ENCODE data around the gene ABCB9. TPM values are rescaled to one million over a fixed set of nuclear protein-coding genes. Genes with fewer than 3 reads are reported as not detected.
"Not testable (repeated sequence)": the region's sequence is repeated elsewhere in the genome, so short reads cannot be mapped to it uniquely, and the experiment has no call there.

ABCB9 gene
- total RNA-seq, 2 donors from 2014 or later, result 8.9 to 9.5 TPM

DNA sequence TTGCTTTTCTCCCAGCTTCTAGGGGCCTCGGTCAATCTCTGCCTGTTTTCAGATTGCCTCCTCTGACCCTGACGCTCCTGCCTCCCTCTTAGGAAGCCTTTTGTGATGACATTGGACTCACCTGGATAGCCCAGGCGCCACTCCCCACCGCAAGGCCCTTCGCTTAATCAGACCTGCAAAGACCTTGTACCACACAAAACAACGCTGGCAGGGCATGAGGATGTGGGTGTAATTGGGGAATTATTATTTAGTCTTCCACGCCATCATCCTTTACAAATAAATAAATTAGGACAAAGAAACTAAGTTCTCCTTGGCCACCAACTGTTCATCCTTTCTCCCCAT is 62.6 kb downstream of the ABCB9 start:
- H3K36me3 Mint-ChIP-seq, result no peaks in the 10 kb centered on the region
- ATAC-seq (no peak), DNase-seq (ENCODE audit: low spot score in 2 of 2) (no peak)
- H3K9me3 Mint-ChIP-seq, result no peaks in the 10 kb centered on the region
- H3K27ac Mint-ChIP-seq, result no peak overlapping the region

DNA sequence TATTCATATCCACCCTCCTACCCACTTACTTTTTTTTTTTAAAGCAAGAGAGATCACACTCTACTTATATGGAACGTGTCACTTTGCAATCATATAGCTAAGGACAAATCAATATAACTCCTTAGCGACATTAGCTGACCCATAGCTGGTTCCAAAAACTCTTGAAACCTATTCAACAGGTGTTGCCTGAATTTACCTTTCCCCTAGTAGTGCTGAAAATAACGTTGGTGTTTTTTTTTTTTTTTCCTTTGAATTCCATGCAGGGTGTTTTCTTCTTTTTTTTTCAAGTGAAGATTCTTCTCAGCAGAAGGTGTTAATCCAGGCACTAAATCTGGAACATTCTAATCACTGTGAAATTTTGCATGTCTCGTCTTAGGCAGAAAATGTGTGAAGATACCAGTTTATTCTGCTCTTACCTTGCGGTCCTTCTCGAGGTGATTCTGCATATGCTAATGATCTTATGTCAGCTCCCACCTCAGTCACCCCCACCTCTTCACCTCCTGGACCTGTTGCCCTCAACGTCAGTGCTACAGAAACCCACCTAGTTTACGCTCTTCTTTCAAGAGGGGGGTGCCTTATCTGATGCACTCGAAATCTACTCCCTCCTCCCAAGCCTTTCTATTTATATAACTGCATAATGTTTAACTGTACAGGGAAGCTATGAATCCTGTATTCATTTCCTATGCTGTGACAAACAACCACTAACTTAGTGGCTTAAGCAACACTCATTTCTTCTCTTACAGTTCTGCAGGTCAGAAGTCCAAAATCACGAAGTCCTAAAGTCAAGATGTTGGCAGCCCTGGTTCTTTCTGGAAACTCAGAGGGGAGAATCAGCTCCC is 63.2 kb downstream of the ABCB9 start:
- H3K36me3 Mint-ChIP-seq, result no peaks in the 10 kb centered on the region
- ATAC-seq (no peak), DNase-seq (ENCODE audit: low spot score in 2 of 2) (no peak)
- H3K27ac Mint-ChIP-seq, result no peak overlapping the region
- no peaks in the 10 kb centered on the region for H3K9me3 Mint-ChIP-seq

DNA sequence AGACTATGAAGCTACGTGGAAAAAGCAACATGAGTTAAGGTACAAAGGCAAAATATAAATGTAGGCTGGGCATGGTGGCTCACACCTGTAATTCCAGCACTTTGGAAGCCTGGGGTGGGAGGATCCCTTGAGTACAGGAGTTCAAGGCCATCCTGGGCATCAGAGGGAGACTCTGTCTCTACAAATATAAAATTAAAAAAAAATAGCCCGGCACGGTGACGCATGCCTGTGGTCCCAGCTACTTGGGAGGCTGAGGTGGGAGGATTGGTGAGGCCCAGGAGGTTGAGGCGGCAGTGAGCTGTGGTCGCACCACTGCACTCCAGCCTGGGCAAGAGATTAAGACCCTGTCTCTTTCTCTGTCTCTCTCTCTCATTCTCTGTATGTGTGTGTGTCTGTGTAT is 66.4 kb downstream of the ABCB9 start:
- no peak for ATAC-seq
- peaks cover 16 to 18% of the 10 kb centered on the region in 2 donors for H3K36me3 Mint-ChIP-seq
- peaks cover 0 to 7% of the 10 kb centered on the region in 2 donors for H3K9me3 Mint-ChIP-seq
- DNase-seq (ENCODE audit: low spot score in 2 of 2), result no peak
- no peak overlapping the region for H3K27ac Mint-ChIP-seq

DNA sequence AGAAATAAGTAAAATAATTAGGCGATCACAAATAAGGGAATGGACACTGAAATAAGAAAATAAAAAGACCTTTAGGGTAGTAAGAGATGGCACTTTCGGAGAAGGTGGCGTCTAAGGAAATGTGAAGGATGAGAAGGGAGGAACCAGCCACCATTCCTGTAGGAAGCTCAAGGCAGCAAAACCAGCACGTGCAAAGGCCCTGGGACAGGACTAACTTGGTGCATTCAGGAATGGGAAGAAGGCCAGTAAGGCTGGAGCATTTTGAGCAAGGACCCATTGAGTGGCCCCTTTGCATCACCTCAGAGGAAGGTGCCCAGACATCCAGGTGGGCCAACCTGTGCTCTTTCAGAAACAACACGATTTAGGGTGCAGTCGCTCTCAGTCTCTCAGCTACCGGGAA is 69.6 kb downstream of the ABCB9 start:
- Mint-ChIP-seq H3K36me3 (peaks cover 16 to 18% of the 10 kb centered on the region in 2 donors), H3K27ac (peak overlapping the region; percentile 25 to 92), H3K9me3 (peaks cover 0 to 7% of the 10 kb centered on the region in 2 donors)
- ATAC-seq (no peak), DNase-seq (ENCODE audit: low spot score in 2 of 2) (no peak)

DNA sequence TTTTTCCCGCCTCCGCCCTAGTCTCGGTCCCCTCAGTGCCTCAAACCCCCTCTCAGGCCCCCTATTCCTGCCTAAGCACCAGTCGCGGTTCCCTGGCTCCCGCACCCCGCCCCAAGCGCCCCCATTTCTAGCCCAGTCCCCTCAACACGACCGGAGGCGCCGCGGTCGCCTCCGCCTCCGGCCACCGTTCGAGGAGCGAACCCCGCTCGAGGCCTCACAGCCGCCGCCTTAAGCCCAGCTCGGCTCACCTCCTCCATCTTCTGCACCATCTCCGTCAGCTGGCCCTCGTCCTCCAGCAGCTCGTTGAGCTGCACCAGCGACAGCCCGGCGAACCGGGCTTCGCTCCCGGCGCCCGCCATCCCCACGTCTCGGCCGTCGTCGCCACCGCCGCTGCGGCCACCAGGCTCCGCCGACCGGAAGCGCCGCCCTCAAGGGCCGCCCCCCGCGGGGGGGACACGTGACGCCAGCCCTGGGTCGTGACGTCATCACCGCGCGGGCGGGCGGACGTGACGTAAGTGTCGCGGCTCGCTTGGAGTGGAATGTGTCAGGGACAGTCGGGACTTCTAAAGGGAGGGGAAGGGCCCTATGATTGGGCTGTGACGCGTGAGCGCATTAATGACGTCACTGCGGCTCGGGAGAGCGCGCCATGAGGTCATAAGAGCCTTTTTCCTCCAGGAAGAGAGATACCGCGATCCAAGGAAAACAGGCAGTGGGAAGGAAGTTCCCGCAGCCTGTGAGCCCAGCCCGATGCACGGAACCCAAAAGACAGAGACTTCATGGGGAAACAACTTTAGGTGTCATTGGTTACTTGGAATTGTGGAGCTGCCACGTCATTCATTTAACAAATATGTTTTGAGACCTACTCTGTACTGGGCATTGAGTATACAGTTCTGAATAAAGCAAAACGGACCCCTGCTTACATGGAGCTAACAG is 70.3 kb downstream of the ABCB9 start, which contains the start of gene VPS37B:
Gene VPS37B (minus strand): TSS at position 421 of the 933 bp plus-strand sequence. CDS start 62 bp downstream, at position 359.
- peak; percentile 82 to 85 for DNase-seq (ENCODE audit: low spot score in 2 of 2)
- Mint-ChIP-seq H3K36me3 (peaks cover 16 to 18% of the 10 kb centered on the region in 2 donors), H3K27ac (peak within 1 kb of the TSS; percentile 92 to 93), H3K9me3 (peaks cover 0 to 7% of the 10 kb centered on the region in 2 donors)
- peak; percentile 59 to 63 for ATAC-seq

DNA sequence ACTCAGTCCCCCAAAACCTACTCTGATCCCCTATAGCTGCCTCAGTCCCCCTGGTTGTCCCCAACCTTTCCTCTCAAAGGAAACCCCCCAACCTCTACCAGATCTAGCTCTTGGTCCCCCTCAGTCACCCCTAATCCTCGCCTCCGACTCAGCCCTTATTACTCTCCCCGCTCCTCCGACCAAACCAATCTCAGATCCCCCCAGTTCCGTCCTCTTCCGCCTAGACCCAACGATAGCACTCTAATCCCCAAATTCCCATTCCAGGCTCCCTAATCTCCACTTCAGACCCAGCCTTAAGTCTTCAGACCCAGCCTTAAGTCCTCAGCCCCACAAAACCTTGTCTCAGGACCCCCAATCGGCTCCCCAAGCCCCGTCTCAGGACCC is 71.0 kb downstream of the ABCB9 start:
- ATAC-seq, result no peak
- Mint-ChIP-seq H3K27ac (peak overlapping the region; percentile 92 to 93), H3K36me3 (peaks cover 16 to 18% of the 10 kb centered on the region in 2 donors), H3K9me3 (peaks cover 0 to 7% of the 10 kb centered on the region in 2 donors)
- no peak for DNase-seq (ENCODE audit: low spot score in 2 of 2)

DNA sequence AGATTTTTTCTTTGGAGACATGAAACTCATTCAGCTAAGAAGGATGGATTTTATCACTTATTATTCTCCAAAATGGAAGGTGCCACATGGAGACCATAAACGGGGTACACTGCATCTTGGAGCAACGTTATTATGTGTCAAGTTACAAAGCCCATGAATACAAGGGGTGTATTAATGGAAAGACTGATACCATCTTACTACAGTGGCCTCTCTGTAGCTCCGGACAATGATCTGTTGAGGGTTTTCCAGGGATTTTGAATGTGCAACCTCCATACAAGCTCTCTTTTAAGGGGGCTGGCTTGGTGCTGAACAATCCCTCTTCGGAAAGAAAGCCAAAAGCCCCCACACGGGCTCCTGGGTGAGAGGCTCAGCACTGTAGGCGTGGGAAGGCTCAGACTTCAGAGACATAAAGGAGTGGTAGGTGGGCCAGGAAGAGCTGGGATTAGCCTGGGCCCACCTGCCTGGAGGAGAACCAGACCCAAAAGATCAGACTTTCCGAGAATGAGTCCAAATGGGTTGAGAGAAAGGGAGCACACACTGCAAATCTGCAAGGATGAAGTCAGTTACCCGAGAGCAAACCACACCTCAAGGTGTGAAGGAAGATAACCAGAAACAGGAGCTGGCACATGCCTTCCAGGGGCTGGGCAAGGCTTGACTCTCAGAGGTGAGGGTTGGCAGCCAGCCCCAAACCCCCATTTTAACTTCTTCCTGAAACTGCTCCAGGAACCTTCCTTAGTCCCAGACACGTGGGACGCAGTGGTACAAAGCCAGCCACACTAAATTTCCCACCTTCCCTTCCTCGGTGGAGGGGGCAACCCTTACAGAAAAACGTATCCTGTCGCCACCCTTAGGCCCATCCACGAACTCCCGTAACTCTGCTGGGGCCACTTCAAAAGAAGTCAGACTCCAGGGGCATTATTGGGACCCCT is 71.8 kb downstream of the ABCB9 start:
- ATAC-seq (no peak), DNase-seq (ENCODE audit: low spot score in 2 of 2) (no peak)
- Mint-ChIP-seq H3K9me3 (peaks cover 0 to 7% of the 10 kb centered on the region in 2 donors), H3K27ac (peak overlapping the region; percentile 92 to 93), H3K36me3 (peaks cover 16 to 18% of the 10 kb centered on the region in 2 donors)

DNA sequence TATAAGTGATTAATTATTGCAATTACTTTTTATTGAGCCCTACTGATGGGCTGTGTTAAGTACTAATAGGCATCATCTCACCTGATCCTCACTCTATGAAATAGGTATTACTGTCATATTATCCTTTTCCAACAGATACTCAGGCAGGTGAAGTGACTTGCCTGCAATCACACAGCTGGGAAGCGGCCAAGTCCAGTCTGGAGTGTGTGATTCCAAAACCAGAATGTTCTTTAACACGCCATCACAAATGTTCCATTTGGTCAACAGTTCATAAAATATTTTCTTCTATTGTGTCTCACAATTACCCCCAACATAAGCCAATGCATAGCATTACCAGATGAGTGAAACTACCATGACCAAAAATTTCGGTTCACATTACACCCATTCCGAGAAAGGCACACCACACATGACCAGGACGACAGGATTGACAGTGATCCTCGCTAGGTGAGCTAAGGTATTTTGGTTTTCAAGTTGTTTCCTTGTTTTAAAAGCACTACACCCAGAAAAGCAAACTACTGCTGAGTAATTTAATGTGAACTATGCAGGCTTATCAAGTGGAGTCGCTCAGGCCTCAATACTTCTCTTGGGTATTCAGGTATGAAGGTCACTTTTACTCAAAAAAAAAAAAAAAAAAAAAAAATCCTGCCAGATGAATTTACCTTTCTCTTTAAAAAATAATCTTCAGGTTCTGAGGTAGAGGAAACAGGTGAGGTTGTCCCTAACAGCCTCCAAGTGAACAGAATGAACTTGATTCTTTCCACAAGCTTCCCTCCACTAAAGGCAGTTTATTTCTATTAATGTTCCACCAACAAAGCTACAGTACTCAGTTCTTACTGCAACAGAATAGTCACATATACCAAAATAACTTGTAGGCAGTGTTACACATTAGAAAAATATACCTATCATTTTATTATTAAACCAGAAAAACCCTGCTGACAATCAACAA is 72.8 kb downstream of the ABCB9 start:
- ATAC-seq, result no peak
- DNase-seq (ENCODE audit: low spot score in 2 of 2), result no peak
- Mint-ChIP-seq H3K27ac (no peak overlapping the region), H3K36me3 (peaks cover 16 to 18% of the 10 kb centered on the region in 2 donors), H3K9me3 (peaks cover 0 to 7% of the 10 kb centered on the region in 2 donors)

DNA sequence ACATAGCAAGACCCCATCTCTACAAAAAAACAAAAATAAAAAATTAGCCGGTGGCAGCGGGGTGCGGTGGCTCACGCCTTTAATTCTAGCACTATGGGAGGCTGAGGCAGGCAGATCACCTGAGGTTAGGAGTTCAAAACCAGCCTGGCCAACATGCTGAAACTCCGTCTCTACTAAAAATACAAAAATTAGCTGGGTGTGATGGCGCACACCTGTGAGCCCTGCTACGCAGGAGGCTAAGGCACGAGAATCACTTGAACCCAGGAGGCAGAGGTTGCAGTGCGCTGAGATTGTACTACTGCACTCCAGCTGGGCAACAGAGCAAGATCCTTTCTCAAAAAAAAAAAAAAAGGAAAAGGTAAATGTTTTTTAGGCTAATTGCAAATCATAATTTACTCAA is 73.5 kb downstream of the ABCB9 start:
- H3K27ac Mint-ChIP-seq; ATAC-seq; H3K9me3 Mint-ChIP-seq; DNase-seq (ENCODE audit: low spot score in 2 of 2): not testable (repeated sequence)
- H3K36me3 Mint-ChIP-seq, result peaks cover 16 to 18% of the 10 kb centered on the region in 2 donors

DNA sequence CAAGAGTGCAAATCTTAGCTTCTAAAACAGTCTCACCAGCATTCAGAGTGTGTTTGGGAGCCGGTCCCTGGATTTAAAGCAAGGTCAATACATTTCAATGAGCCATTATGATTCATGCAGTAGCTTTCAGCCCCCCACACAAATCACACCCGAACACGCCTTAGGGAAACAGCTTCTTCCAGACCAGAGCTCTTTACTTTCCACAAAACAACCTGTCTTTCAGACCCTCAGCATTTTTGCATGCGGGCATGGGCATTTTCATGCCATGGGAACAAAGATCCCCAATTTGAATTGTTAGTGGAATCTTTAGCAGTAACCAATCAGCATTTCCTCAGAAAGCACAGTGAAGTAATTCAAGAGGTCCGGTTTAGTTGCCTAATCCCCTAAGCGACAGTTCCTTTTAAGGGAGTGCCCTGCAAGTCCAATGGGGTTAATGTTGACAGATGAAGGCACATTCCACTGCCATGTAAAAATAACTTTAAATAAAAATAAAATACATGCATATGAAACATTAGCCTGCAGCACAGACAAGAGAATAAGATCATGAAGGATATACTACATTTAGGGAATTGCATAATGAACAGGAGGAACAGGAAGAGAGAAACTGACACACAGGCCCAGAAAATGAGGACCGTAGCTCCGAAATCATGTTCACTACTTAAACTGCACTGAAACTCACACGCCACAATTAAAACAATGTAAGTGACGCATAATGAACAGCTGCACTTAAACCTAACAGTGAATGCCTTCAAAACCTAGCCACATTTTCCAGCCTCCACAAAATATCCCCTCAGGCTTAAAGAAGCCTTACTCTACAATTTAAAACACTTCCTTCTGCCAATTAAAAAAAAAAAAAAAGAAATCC is 74.4 kb downstream of the ABCB9 start:
- DNase-seq (ENCODE audit: low spot score in 2 of 2) (no peak), ATAC-seq (no peak)
- no peak overlapping the region for H3K27ac Mint-ChIP-seq
- H3K36me3 Mint-ChIP-seq, result peaks cover 16 to 18% of the 10 kb centered on the region in 2 donors
- peaks cover 0 to 7% of the 10 kb centered on the region in 2 donors for H3K9me3 Mint-ChIP-seq

DNA sequence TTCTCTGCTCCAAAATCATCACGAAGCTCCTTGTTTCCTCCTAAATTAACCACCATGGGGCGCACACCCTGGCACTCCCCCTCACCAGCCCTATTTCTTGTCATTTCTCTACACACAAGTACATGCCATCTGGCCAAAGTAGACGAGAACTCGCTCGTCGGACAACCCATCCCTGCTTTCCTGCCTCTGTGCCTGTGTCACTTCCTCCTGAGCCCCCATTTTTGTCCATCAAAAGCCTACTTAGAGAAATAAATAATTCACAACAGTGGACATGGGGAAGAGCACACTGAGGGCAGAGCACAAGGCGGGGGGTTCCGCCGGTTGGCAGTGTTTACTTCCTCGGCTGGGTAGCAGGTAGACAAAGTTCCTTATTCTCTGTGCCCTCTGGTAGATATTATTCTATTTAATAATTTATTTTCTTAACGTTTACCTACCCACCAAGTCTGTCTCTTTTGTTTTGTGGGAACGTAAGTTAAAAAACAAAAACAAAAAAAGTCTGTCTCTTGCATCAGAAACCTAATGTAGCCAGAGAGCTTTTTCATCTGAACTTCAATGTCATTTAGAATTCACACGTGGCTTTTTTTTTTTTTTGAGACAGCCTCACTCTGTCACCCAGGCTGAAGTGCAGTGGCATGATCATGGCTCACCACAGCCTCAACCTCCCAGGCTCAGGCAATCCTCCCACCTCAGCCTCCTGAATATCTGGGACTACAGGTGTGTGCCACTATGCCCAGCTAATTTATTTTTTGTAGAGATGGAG is 76.3 kb downstream of the ABCB9 start:
- ATAC-seq (no peak), DNase-seq (ENCODE audit: low spot score in 2 of 2) (no peak)
- peaks cover 0 to under 1% of the 10 kb centered on the region in 2 donors for H3K36me3 Mint-ChIP-seq
- H3K27ac Mint-ChIP-seq, result peak overlapping the region; percentile 40 to 77
- H3K9me3 Mint-ChIP-seq, result no peaks in the 10 kb centered on the region

DNA sequence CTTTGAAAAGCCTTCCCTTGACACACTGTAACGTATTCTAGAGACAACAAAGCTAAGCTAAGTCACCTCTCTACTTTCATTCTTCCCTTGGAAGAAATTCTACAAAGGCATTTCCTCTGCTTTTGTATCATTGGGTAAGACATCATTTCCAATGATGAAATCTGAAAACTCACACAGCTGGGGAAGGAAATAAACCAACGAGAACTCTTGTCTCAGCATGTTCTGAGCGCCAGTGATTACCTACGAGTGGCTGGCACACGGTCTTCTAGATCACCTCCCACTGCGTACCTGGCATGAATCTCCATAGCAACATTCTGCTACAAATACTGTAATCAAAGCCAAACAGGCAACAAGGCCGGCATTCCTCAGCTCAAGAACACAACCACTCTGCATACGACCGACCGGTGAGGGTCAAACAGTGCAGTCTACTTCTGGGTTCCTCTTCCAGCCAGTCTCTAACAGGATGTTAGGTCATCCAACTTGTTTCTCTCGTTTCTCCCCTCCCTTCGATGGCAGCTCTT is 78.0 kb downstream of the ABCB9 start:
- DNase-seq (ENCODE audit: low spot score in 2 of 2), result peak in 1 of 2 donors; percentile 48
- ATAC-seq, result peak; percentile 64 to 80

DNA sequence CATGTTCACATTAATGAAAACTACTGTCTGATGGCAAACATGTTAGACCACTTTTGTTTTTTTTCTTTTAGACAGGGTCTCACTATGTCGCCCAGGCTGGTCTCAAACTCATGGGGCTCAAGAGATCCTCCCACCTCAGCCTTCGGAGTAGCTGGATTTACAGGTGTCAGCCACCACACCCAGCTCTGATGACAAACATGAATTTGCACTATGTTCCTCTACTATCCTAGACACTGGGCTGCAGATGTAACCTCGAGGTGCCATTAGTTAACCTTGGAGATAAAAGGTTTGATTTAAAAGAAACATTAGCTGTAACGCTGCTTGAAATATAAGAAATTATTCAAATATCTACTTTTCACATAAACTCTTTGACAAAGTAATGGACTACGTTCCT is 78.4 kb downstream of the ABCB9 start:
- ATAC-seq (no peak), DNase-seq (ENCODE audit: low spot score in 2 of 2) (no peak)
- peak overlapping the region; percentile 77 to 90 for H3K27ac Mint-ChIP-seq
- peaks cover 0 to 4% of the 10 kb centered on the region in 2 donors for H3K9me3 Mint-ChIP-seq
- peaks cover 0 to 11% of the 10 kb centered on the region in 2 donors for H3K36me3 Mint-ChIP-seq

More for the DNA sequence above, 78.0 kb downstream of the ABCB9 start:
- peaks cover 0 to 8% of the 10 kb centered on the region in 2 donors for H3K36me3 Mint-ChIP-seq
- H3K27ac Mint-ChIP-seq, result peak overlapping the region; percentile 77 to 90
- peaks cover 0 to 4% of the 10 kb centered on the region in 2 donors for H3K9me3 Mint-ChIP-seq
